Keratinocyte (primary cell): ENCODE data around the gene PDE4C.

ENCODE experiments used
- CTCF ChIP-seq, 3 experiments: IDR thresholded peaks in 1 of 3; conservative IDR thresholded peaks in 1 of 3; optimal IDR thresholded peaks in 1 of 3; 2 replicates in 2 of 3; 3 replicates in 1 of 3; pipeline versions ENCODE3 to v1.5.1; 2011; ENCODE audit warnings: low read length in 3 of 3, mild to moderate bottlenecking in 3 of 3, moderate library complexity in 2 of 3, control low read depth in 1 of 3, inconsistent platforms in 1 of 3; ENCODE audit not compliant: insufficient read depth in 2 of 3; ENCODE audit errors: extremely low read depth in 1 of 3
- EZH2 ChIP-seq: IDR thresholded peaks from one replicate; pipeline ENCODE4 v1.6.1; 2012; ENCODE audit warnings: inconsistent platforms, mild to moderate bottlenecking, low read length, moderate library complexity

GRCh38 chr19:18218600-18218999 lies 7.6 kb downstream of the PDE4C start:
- TF ChIP-seq CTCF (optimal IDR thresholded peaks at IDR 0.05 in 1 of 3, IDR thresholded peaks at IDR 0.05 in 1 of 3, conservative IDR thresholded peaks at IDR 0.05 in 1 of 3; ENCODE audit: extremely low read depth in 1 of 3, insufficient read depth in 2 of 3, low read length in 3 of 3) (no peak), EZH2 (no peak)
